ENCODE results near the gene KMT5C. TPM values are rescaled to one million over a fixed set of nuclear protein-coding genes. Genes with fewer than 3 reads are reported as not detected.

Gene KMT5C
- total RNA-seq, 1 donor from 2014 or later: 54.0 TPM

- H3K27ac Mint-ChIP-seq: peak within 1 kb of the TSS; percentile 4
- peaks cover 3% of the 10 kb centered on the region for H3K4me1 Mint-ChIP-seq
- DNase-seq (ENCODE audit: low spot score in 2 of 2, unreplicated experiment in 2 of 2): no peak
- no peaks in the 10 kb centered on the region for H3K9me3 Mint-ChIP-seq
- no peak for TF ChIP-seq CTCF (IDR thresholded peaks at IDR 0.05; ENCODE audit: unreplicated experiment)
- H3K27me3 Mint-ChIP-seq (ENCODE audit: low read depth): peaks cover 6% of the 10 kb centered on the region
- H3K4me3 Mint-ChIP-seq: no peak within 1 kb of the TSS
- H3K36me3 Mint-ChIP-seq: peaks cover 2% of the 10 kb centered on the region
Observed at GRCh38 chr19:55362990-55363716, 23.5 kb downstream of the KMT5C start, which contains the start of gene GARIN5B. TSS of gene GARIN5B (minus strand) at chr19:55363260. CDS start at chr19:55363066, 194 bp downstream.

GRCh38 chr19:55365245-55365644 is 25.6 kb downstream of the KMT5C start:
- Mint-ChIP-seq H3K27ac (no peak overlapping the region), H3K9me3 (no peaks in the 10 kb centered on the region), H3K4me1 (peaks cover 8% of the 10 kb centered on the region), H3K36me3 (peaks cover 2% of the 10 kb centered on the region), H3K4me3 (no peak overlapping the region), H3K27me3 (ENCODE audit: low read depth) (peaks cover 12% of the 10 kb centered on the region)
- no peak for TF ChIP-seq CTCF (IDR thresholded peaks at IDR 0.05; ENCODE audit: unreplicated experiment)
- no peak for DNase-seq (ENCODE audit: low spot score in 2 of 2, unreplicated experiment in 2 of 2)

- H3K4me3 Mint-ChIP-seq: no peak overlapping the region
- no peak for DNase-seq (ENCODE audit: low spot score in 2 of 2, unreplicated experiment in 2 of 2)
- H3K9me3 Mint-ChIP-seq: no peaks in the 10 kb centered on the region
- H3K27me3 Mint-ChIP-seq (ENCODE audit: low read depth): peaks cover 18% of the 10 kb centered on the region
- no peak for TF ChIP-seq CTCF (IDR thresholded peaks at IDR 0.05; ENCODE audit: unreplicated experiment)
- H3K27ac Mint-ChIP-seq: no peak overlapping the region
- H3K4me1 Mint-ChIP-seq: peaks cover 15% of the 10 kb centered on the region
- H3K36me3 Mint-ChIP-seq: peaks cover 2% of the 10 kb centered on the region
Observed at GRCh38 chr19:55365964-55366363, 26.3 kb downstream of the KMT5C start.

GRCh38 chr19:55366790-55367189 is 27.1 kb downstream of the KMT5C start:
- peaks cover 17% of the 10 kb centered on the region for H3K4me1 Mint-ChIP-seq
- peaks cover 2% of the 10 kb centered on the region for H3K36me3 Mint-ChIP-seq
- H3K4me3 Mint-ChIP-seq: no peak overlapping the region
- H3K27ac Mint-ChIP-seq: no peak overlapping the region
- H3K9me3 Mint-ChIP-seq: no peaks in the 10 kb centered on the region
- TF ChIP-seq CTCF (IDR thresholded peaks at IDR 0.05; ENCODE audit: unreplicated experiment): no peak
- H3K27me3 Mint-ChIP-seq (ENCODE audit: low read depth): peaks cover 27% of the 10 kb centered on the region
- DNase-seq (ENCODE audit: low spot score in 2 of 2, unreplicated experiment in 2 of 2): no peak

GRCh38 chr19:55368106-55368505 is 28.4 kb downstream of the KMT5C start:
- TF ChIP-seq CTCF (IDR thresholded peaks at IDR 0.05; ENCODE audit: unreplicated experiment): no peak
- Mint-ChIP-seq H3K27ac (no peak overlapping the region), H3K36me3 (peaks cover 2% of the 10 kb centered on the region), H3K9me3 (no peaks in the 10 kb centered on the region), H3K4me1 (peaks cover 24% of the 10 kb centered on the region), H3K4me3 (no peak overlapping the region), H3K27me3 (ENCODE audit: low read depth) (peaks cover 34% of the 10 kb centered on the region)
- no peak for DNase-seq (ENCODE audit: low spot score in 2 of 2, unreplicated experiment in 2 of 2)
